Tibial nerve (tissue), 4 donors: ENCODE data around the gene KLHL40. TPM values are rescaled to one million over a fixed set of nuclear protein-coding genes. Genes with fewer than 3 reads are reported as not detected.

Experiments
- DNase-seq, 2 donors: peaks; one replicate each; pipeline ENCODE4 v3.0.0-alpha.2; 2019; ENCODE audit warnings: low spot score in 2 of 2
- H3K27ac ChIP-seq, 4 donors: fragments of 200-600 bp; sonication (generic) in 3 of 4; one replicate each; pipeline ENCODE4 v1.5.1; 2017 to 2019; ENCODE audit warnings: mild to moderate bottlenecking in 1 of 4
- H3K27me3 ChIP-seq, 2 donors: fragments of 200-600 bp; sonication (generic) in 1 of 2; one replicate each; pipeline versions ENCODE4 v1.5.1 to v1.6.0; 2017 to 2019
- H3K36me3 ChIP-seq, 3 donors: fragments of 200-600 bp; sonication (generic); one replicate each; pipeline ENCODE4 v1.5.1; 2018 to 2019
- H3K4me1 ChIP-seq, 4 donors: fragments of 200-600 bp; sonication (generic) in 3 of 4; one replicate each; pipeline ENCODE4 v1.5.1; 2017 to 2019
- H3K4me3 ChIP-seq, 4 donors: fragments of 200-600 bp; sonication (generic) in 3 of 4; one replicate each; pipeline ENCODE4 v1.5.1; 2017 to 2019; ENCODE audit warnings: mild to moderate bottlenecking in 1 of 4, moderate library complexity in 1 of 4
- H3K9me3 ChIP-seq, 4 donors: fragments of 200-600 bp; sonication (generic) in 3 of 4; one replicate each; pipeline ENCODE4 v1.5.1; 2017 to 2019
- CTCF ChIP-seq, 5 experiments: fragments of 200-600 bp in 3 of 5; fragments of 450-650 bp in 2 of 5; sonication (generic) in 3 of 5; IDR thresholded peaks; one replicate each; pipeline ENCODE4 v1.5.1; 2016 to 2019; ENCODE audit warnings: antibody characterized with exemption in 5 of 5, mild to moderate bottlenecking in 3 of 5, moderate library complexity in 2 of 5
- EP300 ChIP-seq, 2 donors: sonication (generic); formaldehyde crosslinking; IDR thresholded peaks; one replicate each; pipeline ENCODE4 v1.6.1; 2017; ENCODE audit warnings: antibody characterized with exemption in 2 of 2, mild to moderate bottlenecking in 1 of 2
- POLR2A ChIP-seq, 2 donors: fragments of 450-650 bp; IDR thresholded peaks; one replicate each; pipeline ENCODE4 v1.6.1; 2017; ENCODE audit warnings: antibody characterized with exemption in 2 of 2, mild to moderate bottlenecking in 2 of 2, moderate library complexity in 2 of 2
- WGBS, 2 donors: methylation state at CpG; one replicate each; pipeline ENCODE4 v1.1.5; 2018; 5-methylcytosine and 5-hydroxymethylcytosine counted together
- total RNA-seq, 4 donors: library from RNA; depleted of rRNA; stranded (reverse); fragments of >200 nt; gene quantifications; one replicate each; pipeline ENCODE4 v1.1.0, GENCODE V29; 2016

The KLHL40 gene
- total RNA-seq, 4 donors from 2014 or later: 0.42 TPM; not detected in 3

DNA sequence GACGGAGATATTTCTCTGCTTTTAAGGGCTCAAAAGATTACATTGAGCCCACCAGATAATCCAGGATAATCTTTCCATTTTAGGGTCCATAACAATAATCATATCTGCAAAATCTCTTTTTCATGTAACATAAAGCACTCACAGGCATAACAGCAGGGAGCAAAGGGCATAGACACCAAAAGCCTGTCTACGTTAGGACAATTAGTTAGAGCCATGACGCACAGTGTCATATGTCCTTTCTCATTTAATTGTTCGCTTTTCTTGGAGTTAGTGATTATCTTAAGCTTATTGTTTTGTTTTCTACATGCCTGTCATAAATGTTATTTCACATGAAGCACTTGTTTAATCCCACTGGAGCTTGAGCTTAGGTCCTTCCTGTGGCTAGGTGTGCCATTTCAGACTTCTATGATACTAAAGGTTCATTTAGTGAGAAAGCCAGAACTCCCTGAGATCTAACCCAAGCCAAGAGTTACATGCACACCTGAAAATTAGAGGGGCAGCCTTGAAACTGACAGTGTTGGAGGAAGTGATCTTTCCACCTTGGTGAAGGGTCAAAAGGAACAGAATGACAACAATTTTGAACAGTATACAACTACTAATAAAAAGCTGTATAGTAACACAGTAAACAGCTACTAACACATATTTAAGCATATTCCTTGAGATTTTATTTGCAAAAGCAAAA is 29.0 kb downstream of the KLHL40 start:
- Histone ChIP-seq H3K27me3 (no peaks in the 10 kb centered on the region), H3K9me3 (no peaks in the 10 kb centered on the region), H3K36me3 (no peaks in the 10 kb centered on the region), H3K27ac (no peak overlapping the region), H3K4me3 (no peak overlapping the region), H3K4me1 (no peaks in the 10 kb centered on the region)
- DNase-seq: no peak
- 82 to 89% methylated on average over 4 of the region's 4 CpGs for WGBS, 2 donors
- TF ChIP-seq POLR2A (IDR thresholded peaks at IDR 0.05): no peak
- no peak for TF ChIP-seq CTCF (IDR thresholded peaks at IDR 0.05)
- TF ChIP-seq EP300 (IDR thresholded peaks at IDR 0.05): no peak

DNA sequence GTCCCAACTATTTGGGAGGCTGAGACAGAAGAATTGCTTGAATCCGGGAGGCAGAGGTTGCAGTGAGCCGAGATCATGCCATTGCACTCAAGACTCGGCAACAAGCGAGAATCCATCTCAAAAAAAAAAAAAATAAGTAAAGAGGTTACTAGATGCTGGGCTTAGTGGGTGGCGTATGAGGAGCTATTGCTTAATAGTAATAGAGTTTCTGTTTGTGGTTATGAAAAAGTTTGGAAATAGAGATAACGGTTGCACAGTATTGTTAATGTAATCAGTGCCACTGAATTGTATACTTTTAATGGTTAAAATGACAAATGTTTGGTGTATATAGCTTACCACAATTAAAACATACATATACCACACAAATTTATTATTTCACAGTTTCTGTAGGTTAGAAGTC is 32.0 kb downstream of the KLHL40 start:
- H3K4me1 ChIP-seq: no peaks in the 10 kb centered on the region
- no peak for TF ChIP-seq CTCF (IDR thresholded peaks at IDR 0.05)
- TF ChIP-seq EP300 (IDR thresholded peaks at IDR 0.05): no peak
- TF ChIP-seq POLR2A (IDR thresholded peaks at IDR 0.05): no peak
- no peaks in the 10 kb centered on the region for H3K9me3 ChIP-seq
- no peak for DNase-seq
- no peaks in the 10 kb centered on the region for H3K27me3 ChIP-seq
- H3K27ac ChIP-seq: no peak overlapping the region
- no peaks in the 10 kb centered on the region for H3K36me3 ChIP-seq
- WGBS, 2 donors: 84 to 88% methylated on average over 6 of the region's 6 CpGs
- no peak overlapping the region for H3K4me3 ChIP-seq

- 78 to 81% methylated on average over 5 of the region's 5 CpGs for WGBS, 2 donors
Observed at GRCh38 chr3:42718338-42718737, 33.0 kb downstream of the KLHL40 start.

DNA sequence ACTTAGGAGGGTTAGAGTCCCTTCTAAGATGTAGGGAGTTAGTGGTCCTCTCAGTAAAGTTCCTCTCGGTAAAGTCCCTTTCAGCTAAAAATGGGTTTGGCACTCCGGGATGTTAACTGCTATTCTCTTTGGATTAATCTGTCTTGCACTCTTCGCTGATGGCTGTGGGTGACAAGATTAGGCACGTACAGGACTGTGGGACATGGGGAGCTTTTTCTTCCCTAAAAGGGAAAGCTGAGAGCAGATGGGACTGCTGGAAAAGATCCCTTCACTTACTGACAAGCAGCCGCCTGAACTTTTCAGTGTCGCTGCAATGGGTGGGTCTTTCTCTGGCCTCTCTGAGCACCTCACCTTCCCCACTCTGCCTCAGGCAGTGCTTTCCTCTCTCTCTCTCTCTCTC is 33.7 kb downstream of the KLHL40 start:
- Histone ChIP-seq H3K27me3 (no peaks in the 10 kb centered on the region), H3K4me3 (no peak overlapping the region), H3K9me3 (no peaks in the 10 kb centered on the region), H3K4me1 (no peaks in the 10 kb centered on the region), H3K27ac (no peak overlapping the region), H3K36me3 (no peaks in the 10 kb centered on the region)
- TF ChIP-seq EP300 (IDR thresholded peaks at IDR 0.05): no peak
- TF ChIP-seq POLR2A (IDR thresholded peaks at IDR 0.05): no peak
- no peak for TF ChIP-seq CTCF (IDR thresholded peaks at IDR 0.05)
- 70 to 78% methylated on average over 6 of the region's 6 CpGs for WGBS, 2 donors
- DNase-seq: no peak

More at GRCh38 chr3:42718338-42718737, 33.0 kb downstream of the KLHL40 start:
- Histone ChIP-seq H3K4me1 (no peaks in the 10 kb centered on the region), H3K36me3 (no peaks in the 10 kb centered on the region), H3K4me3 (no peak overlapping the region), H3K9me3 (no peaks in the 10 kb centered on the region), H3K27ac (no peak overlapping the region), H3K27me3 (no peaks in the 10 kb centered on the region)
- DNase-seq: no peak
- no peak for TF ChIP-seq CTCF (IDR thresholded peaks at IDR 0.05)
- no peak for TF ChIP-seq POLR2A (IDR thresholded peaks at IDR 0.05)
- no peak for TF ChIP-seq EP300 (IDR thresholded peaks at IDR 0.05)

GRCh38 chr3:42720126-42720525 is 34.8 kb downstream of the KLHL40 start:
- no peak overlapping the region for H3K4me3 ChIP-seq
- no peaks in the 10 kb centered on the region for H3K9me3 ChIP-seq
- WGBS, 2 donors: 76 to 78% methylated on average over 4 of the region's 4 CpGs
- no peak overlapping the region for H3K27ac ChIP-seq
- H3K4me1 ChIP-seq: no peaks in the 10 kb centered on the region
- DNase-seq: no peak
- TF ChIP-seq POLR2A (IDR thresholded peaks at IDR 0.05) (no peak), CTCF (IDR thresholded peaks at IDR 0.05) (no peak), EP300 (IDR thresholded peaks at IDR 0.05) (no peak)
- no peaks in the 10 kb centered on the region for H3K36me3 ChIP-seq
- H3K27me3 ChIP-seq: no peaks in the 10 kb centered on the region
